Measurements from ENCODE around the gene PPP2R2C. TPM values are rescaled to one million over a fixed set of nuclear protein-coding genes. Genes with fewer than 3 reads are reported as not detected.

Gene PPP2R2C
- total and polyA plus RNA-seq, 12 donors = 0.14 to 10.6 (median 4.2) TPM

DNA sequence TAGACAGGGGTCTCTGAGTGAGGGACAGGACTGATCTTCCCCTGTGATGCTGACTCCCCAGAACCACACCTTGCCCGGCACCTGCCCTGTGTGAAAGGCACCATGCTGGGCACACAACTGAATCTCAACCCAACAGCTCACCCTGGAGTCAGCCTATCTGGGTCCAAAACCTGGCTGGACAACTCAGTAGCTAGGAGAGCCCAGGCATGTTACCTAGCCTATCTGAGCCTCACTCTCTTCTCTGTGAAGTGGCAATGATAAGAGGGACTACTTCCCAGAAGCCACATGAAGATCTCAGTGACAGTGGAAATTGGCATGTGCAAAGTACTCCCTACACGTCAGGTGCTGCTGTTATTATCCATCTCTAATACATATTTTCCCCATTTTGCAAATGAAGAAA is 44.8 kb upstream of the PPP2R2C start:
- DNase-seq = no peak
- peaks cover 0 to 8% (median 0%) of the 10 kb centered on the region in 9 donors for H3K4me1 ChIP-seq
- ATAC-seq = peak in 4 of 8 donors; percentile 7 to 53 (median 50)
- no peak for TF ChIP-seq CTCF (IDR thresholded peaks at IDR 0.05)
- intact Hi-C loops (cut with DNase I) = loop anchor here in 1 of 10 donors (10.0 kb wide), 1 partner anchor 132 kb away; no protein-coding TSS in a partner anchor
- 53 to 60% methylated on average over 2 of the region's 2 CpGs for WGBS, 2 donors
- H3K9me3 ChIP-seq = peaks cover 0 to 26% (median 0%) of the 10 kb centered on the region in 11 donors
- H3K27me3 ChIP-seq = peaks cover 0 to 4% (median 0%) of the 10 kb centered on the region in 7 donors
- H3K27ac ChIP-seq = peak overlapping the region in 4 of 10 donors; percentile 12 to 45 (median 38)
- H3K4me3 ChIP-seq = no peak overlapping the region
- no peaks in the 10 kb centered on the region for H3K36me3 ChIP-seq

GRCh38 chr4:6516762-6517161 is 44.3 kb upstream of the PPP2R2C start:
- peak; percentile 27 to 28 for DNase-seq
- WGBS, 2 donors = 42 to 52% methylated on average over 8 of the region's 8 CpGs

GRCh38 chr4:6516281-6516680 is 43.9 kb upstream of the PPP2R2C start:
- WGBS, 2 donors = 78 to 81% methylated on average over 9 of the region's 9 CpGs
- Histone ChIP-seq H3K4me1 (peaks cover 0 to 8% (median 0%) of the 10 kb centered on the region in 9 donors), H3K4me3 (no peak overlapping the region), H3K27me3 (no peaks in the 10 kb centered on the region), H3K27ac (peak overlapping the region in 1 of 10 donors; percentile 27), H3K9me3 (peaks cover 0 to 26% (median 0%) of the 10 kb centered on the region in 11 donors), H3K36me3 (no peaks in the 10 kb centered on the region)
- ATAC-seq = peak in 2 of 8 donors; percentile 19 to 37
- no peak for TF ChIP-seq CTCF (IDR thresholded peaks at IDR 0.05)
- DNase-seq = no peak
- intact Hi-C loops (cut with DNase I) = loop anchor here in 1 of 10 donors (10.0 kb wide), 1 partner anchor 131 kb away; no protein-coding TSS in a partner anchor

More at GRCh38 chr4:6516762-6517161, 44.3 kb upstream of the PPP2R2C start:
- no peak for TF ChIP-seq CTCF (IDR thresholded peaks at IDR 0.05)
- Histone ChIP-seq H3K27me3 (peaks cover 0 to 1% (median 0%) of the 10 kb centered on the region in 7 donors), H3K9me3 (peaks cover 0 to 26% (median 0%) of the 10 kb centered on the region in 11 donors), H3K4me1 (peaks cover 0 to 8% (median 0%) of the 10 kb centered on the region in 9 donors), H3K4me3 (no peak overlapping the region), H3K36me3 (no peaks in the 10 kb centered on the region), H3K27ac (peak overlapping the region in 4 of 10 donors; percentile 12 to 45 (median 38))
- intact Hi-C loops (cut with DNase I) = loop anchor here in 1 of 10 donors (10.0 kb wide), 1 partner anchor 132 kb away; no protein-coding TSS in a partner anchor
- ATAC-seq = peak; percentile 55 to 93 (median 88)

DNA sequence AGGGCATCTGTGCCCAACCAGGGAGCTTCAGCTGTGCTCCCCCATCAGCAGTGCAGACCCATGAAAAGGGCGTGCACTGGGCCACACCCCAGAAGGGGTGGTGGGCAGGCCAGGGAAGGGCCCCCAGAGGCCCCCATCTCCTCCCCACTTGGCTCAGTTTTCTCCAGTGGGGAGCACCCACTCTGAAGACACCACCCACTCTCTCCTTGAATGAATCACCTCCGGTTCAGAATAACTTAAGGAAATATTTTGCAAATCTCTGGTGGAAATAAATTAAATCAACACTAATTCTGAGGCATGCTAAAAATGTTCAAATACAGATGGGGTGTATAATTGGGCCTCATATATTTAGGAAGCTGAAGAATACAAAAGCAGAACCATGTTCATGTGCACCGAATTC is 41.3 kb upstream of the PPP2R2C start:
- peaks cover 0 to 8% (median 0%) of the 10 kb centered on the region in 9 donors for H3K4me1 ChIP-seq
- TF ChIP-seq CTCF (IDR thresholded peaks at IDR 0.05) = no peak
- no peaks in the 10 kb centered on the region for H3K36me3 ChIP-seq
- WGBS, 2 donors = 73 to 90% methylated on average over 3 of the region's 3 CpGs
- no peaks in the 10 kb centered on the region for H3K27me3 ChIP-seq
- intact Hi-C loops (cut with DNase I) = loop anchor here in 1 of 10 donors (10.0 kb wide), 1 partner anchor 129 kb away; no protein-coding TSS in a partner anchor
- H3K9me3 ChIP-seq = peaks cover 0 to 19% (median 0%) of the 10 kb centered on the region in 11 donors
- ATAC-seq (no peak), DNase-seq (no peak)
- no peak overlapping the region for H3K4me3 ChIP-seq
- H3K27ac ChIP-seq = no peak overlapping the region
